Measurements from ENCODE around the gene PELI1. TPM values are rescaled to one million over a fixed set of nuclear protein-coding genes. Genes with fewer than 3 reads are reported as not detected.

PELI1 gene
- total RNA-seq, 1 experiment from 2014 or later: 26.2 TPM

DNA sequence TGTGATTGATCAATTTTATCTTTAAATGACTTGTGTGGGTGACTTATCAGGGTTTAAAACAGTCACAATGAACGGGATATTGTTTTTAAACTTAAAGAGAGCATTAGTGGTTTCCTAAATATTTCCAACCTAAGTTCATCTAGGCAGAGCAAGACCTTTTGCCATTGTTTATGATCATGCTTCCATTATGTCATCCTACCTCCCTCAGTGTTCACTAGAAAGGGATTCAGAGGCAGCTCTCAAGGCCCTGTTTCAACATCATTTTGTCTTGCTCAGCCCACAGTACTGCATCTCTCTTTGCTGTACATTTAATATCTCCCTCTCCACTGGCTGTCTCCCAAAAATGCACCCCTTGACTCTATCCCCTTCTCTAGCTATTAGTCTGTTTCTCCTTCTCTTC lies 21.5 kb upstream of the PELI1 start:
- Mint-ChIP-seq H3K4me1 (ENCODE audit: low read depth, unreplicated experiment) (no peaks in the 10 kb centered on the region), H3K27ac (ENCODE audit: unreplicated experiment) (no peak overlapping the region), H3K36me3 (ENCODE audit: insufficient read depth, unreplicated experiment) (no peaks in the 10 kb centered on the region), H3K9me3 (ENCODE audit: low read depth, unreplicated experiment) (no peaks in the 10 kb centered on the region), H3K27me3 (ENCODE audit: unreplicated experiment) (no peaks in the 10 kb centered on the region), H3K4me3 (ENCODE audit: low read depth, unreplicated experiment) (no peak overlapping the region)
- BruUV-seq (replicated peaks): no TSS peak
- TF ChIP-seq, protein P1, sequence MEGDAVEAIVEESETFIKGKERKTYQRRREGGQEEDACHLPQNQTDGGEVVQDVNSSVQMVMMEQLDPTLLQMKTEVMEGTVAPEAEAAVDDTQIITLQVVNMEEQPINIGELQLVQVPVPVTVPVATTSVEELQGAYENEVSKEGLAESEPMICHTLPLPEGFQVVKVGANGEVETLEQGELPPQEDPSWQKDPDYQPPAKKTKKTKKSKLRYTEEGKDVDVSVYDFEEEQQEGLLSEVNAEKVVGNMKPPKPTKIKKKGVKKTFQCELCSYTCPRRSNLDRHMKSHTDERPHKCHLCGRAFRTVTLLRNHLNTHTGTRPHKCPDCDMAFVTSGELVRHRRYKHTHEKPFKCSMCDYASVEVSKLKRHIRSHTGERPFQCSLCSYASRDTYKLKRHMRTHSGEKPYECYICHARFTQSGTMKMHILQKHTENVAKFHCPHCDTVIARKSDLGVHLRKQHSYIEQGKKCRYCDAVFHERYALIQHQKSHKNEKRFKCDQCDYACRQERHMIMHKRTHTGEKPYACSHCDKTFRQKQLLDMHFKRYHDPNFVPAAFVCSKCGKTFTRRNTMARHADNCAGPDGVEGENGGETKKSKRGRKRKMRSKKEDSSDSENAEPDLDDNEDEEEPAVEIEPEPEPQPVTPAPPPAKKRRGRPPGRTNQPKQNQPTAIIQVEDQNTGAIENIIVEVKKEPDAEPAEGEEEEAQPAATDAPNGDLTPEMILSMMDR (IDR thresholded peaks at IDR 0.05; ENCODE audit: unreplicated experiment): no peak
- CTCF ChIA-PET: no interaction called here
- intact Hi-C loops (cut with micrococcal nuclease; ENCODE audit: unreplicated experiment): no loop called here
- no peak for DNase-seq

DNA sequence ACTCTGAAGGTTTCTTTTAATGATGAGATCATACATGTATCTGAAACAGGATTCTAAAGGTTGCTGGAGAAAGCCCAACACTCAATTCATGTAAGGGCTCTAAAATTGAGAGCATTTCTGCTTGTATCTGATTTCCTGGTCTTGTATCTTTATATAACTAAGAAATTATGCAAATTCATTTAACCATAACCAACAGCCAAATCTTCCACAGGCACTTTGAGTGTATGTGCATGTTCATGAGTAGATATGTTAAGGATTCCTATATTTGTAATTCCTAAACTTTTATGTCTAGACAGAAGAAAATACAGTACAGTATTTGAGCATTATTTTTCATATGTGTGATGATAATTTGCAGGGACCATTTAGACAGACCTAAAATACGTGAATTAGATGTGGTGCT lies 20.4 kb upstream of the PELI1 start:
- DNase-seq: no peak
- Mint-ChIP-seq H3K4me1 (ENCODE audit: low read depth, unreplicated experiment) (no peaks in the 10 kb centered on the region), H3K27ac (ENCODE audit: unreplicated experiment) (no peak overlapping the region), H3K4me3 (ENCODE audit: low read depth, unreplicated experiment) (no peak overlapping the region), H3K9me3 (ENCODE audit: low read depth, unreplicated experiment) (no peaks in the 10 kb centered on the region), H3K27me3 (ENCODE audit: unreplicated experiment) (no peaks in the 10 kb centered on the region), H3K36me3 (ENCODE audit: insufficient read depth, unreplicated experiment) (no peaks in the 10 kb centered on the region)
- intact Hi-C loops (cut with micrococcal nuclease; ENCODE audit: unreplicated experiment): no loop called here
- CTCF ChIA-PET: no interaction called here
- TF ChIP-seq, protein P1 (IDR thresholded peaks at IDR 0.05; ENCODE audit: unreplicated experiment): no peak
- no TSS peak for BruUV-seq (replicated peaks)

DNA sequence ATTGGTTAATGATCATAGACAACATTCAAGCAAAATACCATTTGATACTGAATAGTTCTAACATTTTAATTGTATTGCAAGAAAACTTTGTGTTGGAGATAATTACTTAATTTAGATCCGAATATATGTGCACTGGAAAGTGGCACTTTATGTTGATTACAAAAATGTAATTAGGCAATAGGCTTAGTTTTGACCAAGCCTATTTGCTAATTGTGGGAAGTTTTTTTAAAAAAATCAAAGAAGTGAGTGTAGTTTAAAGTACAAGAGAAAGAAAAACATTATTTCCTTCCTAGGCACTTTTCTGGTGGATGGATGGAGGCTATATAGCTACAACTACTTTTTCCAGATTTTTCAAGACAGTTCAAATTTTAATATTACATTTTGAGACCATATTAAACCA lies 18.3 kb upstream of the PELI1 start:
- H3K27me3 Mint-ChIP-seq (ENCODE audit: unreplicated experiment): no peaks in the 10 kb centered on the region
- CTCF ChIA-PET: no interaction called here
- H3K4me1 Mint-ChIP-seq (ENCODE audit: low read depth, unreplicated experiment): peaks cover 15% of the 10 kb centered on the region
- no peaks in the 10 kb centered on the region for H3K36me3 Mint-ChIP-seq (ENCODE audit: insufficient read depth, unreplicated experiment)
- no peak overlapping the region for H3K4me3 Mint-ChIP-seq (ENCODE audit: low read depth, unreplicated experiment)
- intact Hi-C loops (cut with micrococcal nuclease; ENCODE audit: unreplicated experiment): no loop called here
- H3K9me3 Mint-ChIP-seq (ENCODE audit: low read depth, unreplicated experiment): no peaks in the 10 kb centered on the region
- no peak for DNase-seq
- no TSS peak for BruUV-seq (replicated peaks)
- TF ChIP-seq, protein P1 (IDR thresholded peaks at IDR 0.05; ENCODE audit: unreplicated experiment): no peak
- H3K27ac Mint-ChIP-seq (ENCODE audit: unreplicated experiment): no peak overlapping the region

DNA sequence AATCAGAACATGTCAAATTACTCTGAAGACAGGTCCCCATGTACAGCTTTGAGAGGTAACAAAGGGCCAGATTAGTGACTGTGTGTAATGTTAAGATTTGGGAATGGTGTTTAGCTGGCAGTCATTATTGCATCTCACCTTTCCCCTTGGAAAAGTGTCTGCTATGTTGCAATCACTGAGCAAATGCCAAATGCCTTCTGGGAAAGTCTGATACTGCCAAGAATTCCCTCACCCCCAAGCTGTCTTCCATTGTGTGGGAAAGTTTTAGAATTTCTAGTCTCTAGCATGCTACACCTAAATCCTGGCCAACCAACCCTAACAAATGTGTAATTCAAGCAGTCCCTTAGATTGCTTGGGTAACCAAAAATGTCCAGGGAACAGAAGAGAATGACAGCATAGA lies 13.6 kb upstream of the PELI1 start:
- H3K9me3 Mint-ChIP-seq (ENCODE audit: low read depth, unreplicated experiment): peaks cover 8% of the 10 kb centered on the region
- CTCF ChIA-PET: interaction anchor here (0.6 to 0.7 kb wide), 2 partner anchors 54 to 168 kb away, joined by 3 to 4 read pairs; no protein-coding TSS in a partner anchor
- H3K36me3 Mint-ChIP-seq (ENCODE audit: insufficient read depth, unreplicated experiment): peaks cover 5% of the 10 kb centered on the region
- no peaks in the 10 kb centered on the region for H3K27me3 Mint-ChIP-seq (ENCODE audit: unreplicated experiment)
- intact Hi-C loops (cut with micrococcal nuclease; ENCODE audit: unreplicated experiment): no loop called here
- no peak overlapping the region for H3K27ac Mint-ChIP-seq (ENCODE audit: unreplicated experiment)
- no peak for DNase-seq
- no peak overlapping the region for H3K4me3 Mint-ChIP-seq (ENCODE audit: low read depth, unreplicated experiment)
- BruUV-seq (replicated peaks): no TSS peak
- peaks cover 16% of the 10 kb centered on the region for H3K4me1 Mint-ChIP-seq (ENCODE audit: low read depth, unreplicated experiment)
- TF ChIP-seq, protein P1 (IDR thresholded peaks at IDR 0.05; ENCODE audit: unreplicated experiment): no peak
